Retinal pigment epithelial cell (primary cell): ENCODE measurements around the gene CACNA1C.

Experiments
- DNase-seq: peaks from one replicate; pipeline ENCODE4 v3.0.0-alpha.2; 2010; ENCODE audit warnings: low read depth
- H3K4me3 ChIP-seq: 2 replicates; pipeline ENCODE4 v1.5.1; 2011; ENCODE audit warnings: mild to moderate bottlenecking, low read length, control low read depth, moderate library complexity
- CTCF ChIP-seq: conservative IDR thresholded peaks from 2 replicates; pipeline ENCODE4 v1.5.1; 2011; ENCODE audit warnings: low read depth, low read length, control low read depth, inconsistent platforms

CACNA1C gene

DNA sequence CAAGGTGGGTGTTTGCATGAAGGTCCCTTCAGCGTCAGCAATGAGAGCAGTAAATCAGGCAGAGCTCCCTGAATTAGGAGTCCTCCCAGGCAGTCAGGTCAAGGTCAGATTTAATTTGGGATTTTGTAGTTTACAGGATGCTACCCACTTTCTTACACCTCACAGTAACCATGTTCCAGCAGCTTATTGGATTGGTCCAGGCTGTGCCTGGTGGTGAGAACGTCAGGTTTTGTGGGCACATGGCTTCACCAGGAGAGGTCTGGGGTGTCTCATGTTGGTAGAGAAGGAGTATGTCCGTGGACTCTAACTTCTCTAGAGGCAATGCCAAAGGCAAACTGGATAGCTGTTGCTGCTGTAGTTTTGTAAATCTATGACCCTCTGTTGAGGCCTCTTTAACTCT, 158.3 kb downstream of the CACNA1C start:
- no peak for TF ChIP-seq CTCF
- H3K4me3 ChIP-seq, result no peak overlapping the region
- no peak for DNase-seq

DNA sequence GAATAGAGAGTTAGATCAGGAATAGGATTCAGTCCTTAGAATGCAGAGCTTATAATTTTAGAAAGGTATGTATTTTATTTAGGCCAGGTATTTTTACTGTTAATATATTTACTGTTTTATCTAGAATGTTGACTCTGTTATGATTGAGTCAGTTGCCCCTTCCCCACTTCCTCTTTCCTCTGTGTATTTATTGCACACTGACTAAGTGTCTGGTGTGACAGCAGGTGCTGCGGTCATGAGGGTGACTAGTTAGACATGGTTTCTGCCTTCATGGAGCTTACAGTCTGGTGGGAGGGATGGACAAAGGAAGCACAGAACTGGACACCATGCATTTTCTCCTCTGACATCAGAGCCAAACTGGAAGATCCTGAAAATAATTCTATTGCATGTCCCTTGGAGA, 159.8 kb downstream of the CACNA1C start:
- no peak for DNase-seq
- H3K4me3 ChIP-seq, result no peak overlapping the region
- TF ChIP-seq CTCF, result no peak

- no peak overlapping the region for H3K4me3 ChIP-seq
- DNase-seq, result no peak
- no peak for TF ChIP-seq CTCF
Observed at GRCh38 chr12:2212971-2213869, 160.4 kb downstream of the CACNA1C start.

DNA sequence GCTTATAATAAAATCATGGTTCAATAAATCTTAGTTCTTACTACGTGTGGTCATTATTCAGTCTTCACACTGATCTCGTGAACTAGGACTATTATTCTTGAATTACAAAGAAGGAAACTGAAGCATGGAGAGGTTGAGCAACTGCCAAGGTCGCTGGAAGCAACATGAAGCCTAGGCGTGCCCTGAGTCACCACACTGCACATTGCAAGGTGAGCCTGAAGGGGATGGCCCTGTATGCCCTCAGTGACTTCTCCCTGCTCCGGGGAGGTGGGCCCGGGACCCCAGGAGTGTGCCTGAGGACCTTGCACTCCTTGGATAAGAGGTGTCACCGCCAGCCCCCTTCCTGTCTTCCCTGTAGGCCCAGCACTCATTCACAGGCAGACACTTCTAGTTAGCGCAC, 161.6 kb downstream of the CACNA1C start:
- DNase-seq, result no peak
- no peak for TF ChIP-seq CTCF
- no peak overlapping the region for H3K4me3 ChIP-seq

GRCh38 chr12:2215709-2216560, 163.1 kb downstream of the CACNA1C start:
- no peak for DNase-seq
- no peak for TF ChIP-seq CTCF

GRCh38 chr12:2218706-2219105, 165.9 kb downstream of the CACNA1C start:
- DNase-seq, result no peak
- no peak for TF ChIP-seq CTCF
- no peak overlapping the region for H3K4me3 ChIP-seq

More at GRCh38 chr12:2215709-2216560, 163.1 kb downstream of the CACNA1C start:
- no peak overlapping the region for H3K4me3 ChIP-seq
